Measurements from ENCODE around the gene ASGR2.
"Not testable (repeated sequence)": the region's sequence is repeated elsewhere in the genome, so short reads cannot be mapped to it uniquely, and the experiment has no call there.

ASGR2 gene

GRCh38 chr17:7114241-7114874 is at the start of gene ASGR2:
Gene ASGR2, minus strand, starts transcription at chr17:7114822. Its CDS starts 582 bp downstream, at chr17:7114240.
- DNase-seq: no peak

- not testable (repeated sequence) for DNase-seq
Measured at GRCh38 chr17:7159571-7159970, 44.9 kb upstream of the ASGR2 start.

GRCh38 chr17:7158424-7158823 is 43.8 kb upstream of the ASGR2 start:
- DNase-seq: not testable (repeated sequence)

GRCh38 chr17:7156342-7156940 is 41.8 kb upstream of the ASGR2 start:
- no peak for DNase-seq

GRCh38 chr17:7147772-7148171 is 33.1 kb upstream of the ASGR2 start:
- DNase-seq: no peak

- DNase-seq: no peak
Measured at GRCh38 chr17:7146115-7146514, 31.5 kb upstream of the ASGR2 start.

GRCh38 chr17:7144213-7144612 is 29.6 kb upstream of the ASGR2 start:
- DNase-seq: no peak

GRCh38 chr17:7141824-7142223 is 27.2 kb upstream of the ASGR2 start:
- DNase-seq: no peak

GRCh38 chr17:7139400-7139799 is 24.8 kb upstream of the ASGR2 start:
- DNase-seq: no peak

- DNase-seq: peak in 1 of 2 donors; percentile 11
Measured at GRCh38 chr17:7138800-7139381, 24.3 kb upstream of the ASGR2 start.

GRCh38 chr17:7137171-7137943 is 22.7 kb upstream of the ASGR2 start:
- peak in 1 of 2 donors; percentile 14 for DNase-seq

- peak; percentile 22 to 60 for DNase-seq
Measured at GRCh38 chr17:7136266-7136877, 21.8 kb upstream of the ASGR2 start.

GRCh38 chr17:7133916-7134315 is 19.3 kb upstream of the ASGR2 start:
- no peak for DNase-seq

GRCh38 chr17:7133424-7133823 is 18.8 kb upstream of the ASGR2 start:
- peak in 1 of 2 donors; percentile 30 for DNase-seq

- DNase-seq: peak; percentile 32 to 47
Measured at GRCh38 chr17:7132511-7133094, 18.0 kb upstream of the ASGR2 start.

GRCh38 chr17:7131423-7131791 is 16.8 kb upstream of the ASGR2 start:
- no peak for DNase-seq

GRCh38 chr17:7130621-7131422 is 16.2 kb upstream of the ASGR2 start:
- peak in 1 of 2 donors; percentile 27 for DNase-seq

GRCh38 chr17:7129311-7129710 is 14.7 kb upstream of the ASGR2 start:
- no peak for DNase-seq

GRCh38 chr17:7128160-7128559 is 13.5 kb upstream of the ASGR2 start:
- no peak for DNase-seq

- DNase-seq: not testable (repeated sequence)
Measured at GRCh38 chr17:7127501-7127900, 12.9 kb upstream of the ASGR2 start.

GRCh38 chr17:7126386-7126785 is 11.8 kb upstream of the ASGR2 start:
- DNase-seq: not testable (repeated sequence)

- DNase-seq: no peak
Measured at GRCh38 chr17:7124923-7125322, 10.3 kb upstream of the ASGR2 start.
